Measurements from ENCODE around the gene DIP2C.

DNA sequence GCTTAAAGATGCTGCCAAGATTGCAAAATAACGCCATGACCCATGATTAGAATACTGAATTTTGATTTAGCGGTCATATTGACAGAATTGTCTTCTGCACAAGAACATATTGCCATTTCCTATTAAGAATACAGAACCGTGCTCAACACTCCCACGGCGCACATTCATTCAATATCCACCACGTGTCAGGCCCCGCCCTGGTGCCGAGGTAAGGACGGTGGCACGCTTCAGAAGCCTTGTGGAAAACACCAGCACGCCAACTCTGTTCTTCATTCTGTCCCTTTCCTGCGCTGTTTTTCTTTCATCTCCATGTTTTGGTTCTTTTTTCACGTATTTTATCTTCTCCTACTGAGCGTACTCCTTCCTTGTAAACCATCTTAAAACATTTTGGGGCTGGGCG lies 364.9 kb downstream of the DIP2C start:
- TF ChIP-seq, protein P1, sequence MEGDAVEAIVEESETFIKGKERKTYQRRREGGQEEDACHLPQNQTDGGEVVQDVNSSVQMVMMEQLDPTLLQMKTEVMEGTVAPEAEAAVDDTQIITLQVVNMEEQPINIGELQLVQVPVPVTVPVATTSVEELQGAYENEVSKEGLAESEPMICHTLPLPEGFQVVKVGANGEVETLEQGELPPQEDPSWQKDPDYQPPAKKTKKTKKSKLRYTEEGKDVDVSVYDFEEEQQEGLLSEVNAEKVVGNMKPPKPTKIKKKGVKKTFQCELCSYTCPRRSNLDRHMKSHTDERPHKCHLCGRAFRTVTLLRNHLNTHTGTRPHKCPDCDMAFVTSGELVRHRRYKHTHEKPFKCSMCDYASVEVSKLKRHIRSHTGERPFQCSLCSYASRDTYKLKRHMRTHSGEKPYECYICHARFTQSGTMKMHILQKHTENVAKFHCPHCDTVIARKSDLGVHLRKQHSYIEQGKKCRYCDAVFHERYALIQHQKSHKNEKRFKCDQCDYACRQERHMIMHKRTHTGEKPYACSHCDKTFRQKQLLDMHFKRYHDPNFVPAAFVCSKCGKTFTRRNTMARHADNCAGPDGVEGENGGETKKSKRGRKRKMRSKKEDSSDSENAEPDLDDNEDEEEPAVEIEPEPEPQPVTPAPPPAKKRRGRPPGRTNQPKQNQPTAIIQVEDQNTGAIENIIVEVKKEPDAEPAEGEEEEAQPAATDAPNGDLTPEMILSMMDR (IDR thresholded peaks at IDR 0.05) = no peak
- TF ChIP-seq POLR2A (IDR thresholded peaks at IDR 0.05) = no peak

Measured in testis (tissue), 2 donors.